Measurements from ENCODE around the gene ERP44.
A peak's percentile ranks its signal among the peaks of the same experiment; 100 is the strongest.
"Not testable (repeated sequence)": the region's sequence is repeated elsewhere in the genome, so short reads cannot be mapped to it uniquely, and the experiment has no call there.

ERP44 gene

DNA sequence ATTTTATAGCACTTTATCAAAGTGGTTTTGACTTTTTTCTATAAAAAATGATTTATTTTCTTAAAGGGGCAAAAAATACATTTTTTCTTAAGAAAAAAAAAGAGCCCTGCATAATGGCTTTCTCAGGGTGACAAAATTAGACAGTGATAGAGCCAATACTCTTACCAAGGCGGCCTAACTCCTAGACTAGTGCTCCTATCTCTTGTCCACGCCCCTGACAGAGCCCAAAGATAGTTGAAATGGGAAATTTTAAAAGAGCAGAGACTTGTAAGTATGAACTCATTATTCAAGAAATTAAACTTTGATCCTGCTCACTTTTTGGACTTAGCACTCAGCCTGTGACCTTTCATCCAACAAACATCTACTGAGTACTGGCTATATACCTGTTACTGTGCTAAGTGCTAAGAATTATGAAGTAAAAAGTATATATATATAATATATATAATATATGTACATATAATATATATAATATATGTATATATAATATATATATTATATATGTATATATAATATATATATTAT lies 1.4 kb upstream of the ERP44 start:
- DNase-seq (ENCODE audit: low spot score), result no peak

DNA sequence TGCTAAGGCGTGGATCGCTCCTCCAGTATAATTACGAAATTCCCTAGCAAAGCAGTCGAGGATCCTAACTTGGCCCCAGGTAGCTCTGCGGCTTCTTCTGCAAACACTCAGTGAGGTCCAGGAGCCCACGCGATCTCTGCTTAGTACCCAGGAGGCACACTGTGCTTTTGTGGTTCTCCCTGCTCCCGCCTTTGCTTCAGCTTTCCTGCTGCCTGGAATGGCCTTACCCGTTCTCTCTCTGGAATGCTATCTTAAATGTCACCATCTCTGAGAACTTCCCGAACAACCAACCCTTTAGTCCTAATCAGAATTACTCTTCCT lies 882 bp upstream of the ERP44 start:
- no peak for DNase-seq (ENCODE audit: low spot score)

DNA sequence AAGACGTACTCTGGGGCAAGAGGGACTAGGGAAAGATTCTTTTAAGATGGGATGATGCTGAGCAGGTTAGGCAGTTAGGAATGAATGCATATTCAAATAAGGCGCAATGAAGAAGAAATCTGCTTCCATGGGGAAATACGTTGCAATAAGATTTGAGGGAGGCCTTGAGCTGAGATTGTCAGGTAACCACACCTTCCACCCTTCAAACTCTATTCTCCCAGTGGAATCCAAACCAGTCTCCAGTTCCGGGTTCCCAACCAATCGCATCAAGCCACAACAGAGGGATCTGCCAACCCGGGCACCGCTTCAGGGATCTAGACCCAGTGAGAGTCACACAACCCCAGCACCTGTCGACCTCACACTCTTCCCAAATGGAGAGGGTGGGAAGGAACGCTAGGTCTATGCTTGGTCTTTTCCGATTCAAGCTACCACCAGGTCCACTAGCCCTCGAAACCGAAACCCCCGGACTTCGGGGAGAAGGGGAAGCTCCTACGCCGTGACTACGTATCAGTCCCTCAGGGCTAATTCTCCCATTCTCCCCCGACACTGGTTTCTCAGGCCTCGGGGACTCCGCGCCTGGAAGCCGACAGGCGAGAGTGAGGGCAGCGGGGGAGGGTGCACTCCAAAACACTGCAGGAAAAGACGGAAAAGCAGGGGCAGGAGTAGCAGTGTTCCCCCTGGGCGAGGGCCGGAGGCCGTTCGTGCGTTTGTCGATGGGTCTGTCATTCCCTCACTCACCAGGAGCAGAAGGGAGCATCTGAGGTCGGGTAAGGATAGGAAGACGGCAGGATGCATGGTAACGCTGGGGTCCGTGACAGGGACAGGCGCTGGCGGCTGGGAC lies 534 bp downstream of the ERP44 start:
- peak; percentile 34 for DNase-seq (ENCODE audit: low spot score)

DNA sequence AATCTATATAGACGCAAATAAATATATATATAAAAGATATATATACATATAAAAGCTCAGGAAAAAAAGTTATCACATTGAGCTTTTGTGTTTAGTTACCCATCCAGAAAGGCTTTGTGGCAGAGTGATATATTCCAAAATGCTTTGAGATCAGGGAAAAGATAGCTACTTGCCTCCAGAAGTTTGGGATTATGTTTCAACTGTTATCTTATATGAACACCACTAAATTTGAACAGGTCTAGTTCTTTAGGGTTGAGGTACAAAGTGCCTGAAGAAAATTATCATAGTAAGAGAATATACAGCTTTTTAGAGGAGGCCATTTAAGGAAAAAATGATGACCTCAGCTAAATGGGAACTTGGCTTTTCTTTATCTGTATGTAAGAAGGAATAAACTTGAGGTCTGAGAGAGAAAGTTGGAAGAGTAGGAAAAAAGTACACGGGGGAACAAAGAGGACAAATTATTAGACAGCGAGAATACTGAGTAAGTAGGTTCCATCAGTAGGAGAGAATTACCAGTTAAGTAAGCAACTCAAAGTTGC lies 2.4 kb downstream of the ERP44 start:
- no peak for DNase-seq (ENCODE audit: low spot score)

DNA sequence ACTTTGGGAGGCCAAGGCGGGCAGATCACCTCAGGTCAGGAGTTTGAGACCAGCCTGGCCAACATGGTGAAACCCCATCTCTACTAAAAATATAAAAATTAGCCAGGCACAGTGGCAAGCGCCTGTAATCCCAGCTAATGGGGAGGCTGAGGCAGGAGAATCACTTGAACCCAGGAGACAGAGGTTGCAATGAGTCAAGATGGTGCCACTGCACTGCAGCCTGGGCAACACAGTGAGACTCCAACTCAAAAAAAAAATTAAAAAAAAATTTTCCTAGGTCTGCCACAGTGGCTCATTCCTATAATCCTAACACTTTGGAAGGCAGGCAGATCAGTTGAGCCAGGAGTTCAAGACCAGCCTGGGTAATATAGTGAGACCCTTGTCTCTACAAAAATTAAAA lies 4.4 kb downstream of the ERP44 start:
- DNase-seq (ENCODE audit: low spot score), result not testable (repeated sequence)

DNA sequence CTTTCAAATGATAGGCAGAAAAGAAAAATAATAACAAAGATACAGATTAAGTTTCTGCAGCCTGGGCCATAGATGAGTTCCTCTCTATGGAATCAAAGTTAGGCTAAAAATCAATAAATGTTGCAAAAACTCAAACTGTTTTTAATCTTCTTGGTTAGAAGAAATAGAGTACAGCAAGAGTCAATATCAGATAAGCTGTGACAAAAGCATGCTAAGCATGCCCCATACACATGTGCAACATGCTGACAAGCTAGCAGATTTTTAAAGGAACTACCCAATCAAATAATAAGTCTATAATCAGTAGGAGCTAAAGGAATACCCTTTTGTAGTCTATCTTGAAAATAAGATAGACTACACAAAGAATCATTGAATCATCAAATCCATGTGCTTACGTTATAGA lies 6.7 kb downstream of the ERP44 start:
- DNase-seq (ENCODE audit: low spot score), result no peak

DNA sequence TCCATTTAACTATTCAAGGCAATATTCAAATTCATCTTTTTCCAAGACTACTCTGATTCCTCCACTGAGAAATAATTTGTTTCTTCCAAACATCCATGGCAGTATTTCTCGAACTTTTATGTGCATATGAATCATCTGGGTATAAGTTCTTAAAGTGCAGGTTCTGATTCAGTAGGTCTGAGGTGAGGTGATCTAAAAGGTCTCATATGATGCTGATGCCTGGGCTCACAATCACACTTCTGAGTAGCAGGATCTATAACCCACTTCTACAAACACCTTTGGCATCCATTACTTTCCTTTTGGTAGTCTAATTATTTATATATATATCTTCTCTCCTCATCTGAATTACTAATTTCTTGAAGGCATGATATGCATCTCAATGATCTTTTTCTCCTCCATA lies 7.2 kb downstream of the ERP44 start:
- no peak for DNase-seq (ENCODE audit: low spot score)

DNA sequence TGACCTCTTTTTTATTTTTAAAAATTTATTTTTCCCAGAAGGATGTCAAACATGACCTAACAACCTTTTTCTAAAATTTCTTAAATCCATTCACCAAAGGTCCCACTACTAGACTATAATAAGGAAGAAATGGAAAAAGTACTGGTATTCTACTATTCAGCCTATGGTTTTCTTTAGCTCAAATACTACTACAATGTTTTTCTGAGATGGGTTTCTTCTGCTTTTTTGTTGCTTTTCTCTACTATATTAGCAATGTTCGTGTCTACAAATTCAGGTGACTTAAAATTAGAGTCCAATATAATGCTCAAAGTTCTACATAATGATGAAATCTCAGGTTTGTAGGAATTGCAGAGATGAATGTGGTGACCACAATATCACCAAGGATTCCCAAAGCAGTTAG lies 7.9 kb downstream of the ERP44 start:
- no peak for DNase-seq (ENCODE audit: low spot score)

DNA sequence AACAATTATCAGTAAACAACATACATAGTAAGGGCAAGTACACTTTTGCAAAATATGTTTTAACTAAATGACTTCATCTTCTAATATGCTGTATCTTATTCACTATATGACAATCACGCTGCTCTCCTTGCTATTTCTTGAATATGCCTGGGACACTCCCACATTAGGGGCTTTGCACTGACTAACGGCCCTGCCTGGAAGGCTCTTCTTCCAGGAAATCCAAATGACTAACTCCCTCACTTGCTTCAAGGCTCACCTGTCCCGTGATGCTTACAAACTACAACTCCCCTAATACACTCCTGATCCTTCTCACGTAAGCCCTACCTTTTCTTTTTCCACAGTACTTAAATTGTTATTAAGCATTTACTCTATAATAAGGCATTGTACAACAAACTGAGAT lies 10.6 kb downstream of the ERP44 start:
- DNase-seq (ENCODE audit: low spot score), result no peak

DNA sequence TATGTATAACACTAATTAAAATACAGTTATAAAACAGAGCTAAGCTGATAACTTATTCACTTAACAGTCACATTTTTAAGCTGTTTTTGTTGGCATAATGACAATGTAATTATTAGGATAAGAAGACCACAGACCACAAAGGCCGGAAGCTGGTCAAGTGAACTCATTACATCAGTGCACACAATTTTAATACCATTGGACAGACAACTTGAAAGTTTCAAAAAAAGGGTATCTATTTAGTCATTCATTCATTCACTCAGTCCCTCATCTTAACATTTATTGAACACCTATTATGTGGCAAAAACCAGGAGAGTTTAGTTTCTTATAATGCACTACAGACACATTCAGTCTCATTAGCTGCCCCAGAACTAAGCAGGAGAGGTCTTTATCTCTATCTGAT lies 11.6 kb downstream of the ERP44 start:
- no peak for DNase-seq (ENCODE audit: low spot score)

DNA sequence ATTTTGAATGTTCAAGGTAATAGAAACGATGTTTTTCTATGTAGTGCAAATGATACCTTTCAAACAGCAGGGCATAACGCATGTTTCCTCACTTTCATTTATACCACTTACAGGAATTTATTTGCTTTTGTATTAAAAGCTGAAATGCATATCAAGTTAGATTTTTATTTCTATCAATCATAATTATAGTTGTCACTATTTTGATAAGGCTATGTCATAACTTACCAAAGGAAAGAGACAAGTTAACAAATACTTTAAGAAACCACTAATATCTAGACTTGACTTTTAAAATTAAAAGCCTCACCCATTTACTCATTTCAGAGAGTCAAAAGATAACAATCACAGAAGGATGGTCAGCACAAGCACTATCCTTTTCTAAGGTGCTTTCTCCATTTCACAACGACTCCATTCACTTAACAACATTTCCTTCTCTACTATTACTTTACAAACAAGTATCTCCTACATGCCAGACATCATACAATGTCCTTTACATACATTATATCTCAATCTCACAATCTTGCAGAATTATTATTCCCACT lies 12.6 kb downstream of the ERP44 start:
- DNase-seq (ENCODE audit: low spot score), result no peak

DNA sequence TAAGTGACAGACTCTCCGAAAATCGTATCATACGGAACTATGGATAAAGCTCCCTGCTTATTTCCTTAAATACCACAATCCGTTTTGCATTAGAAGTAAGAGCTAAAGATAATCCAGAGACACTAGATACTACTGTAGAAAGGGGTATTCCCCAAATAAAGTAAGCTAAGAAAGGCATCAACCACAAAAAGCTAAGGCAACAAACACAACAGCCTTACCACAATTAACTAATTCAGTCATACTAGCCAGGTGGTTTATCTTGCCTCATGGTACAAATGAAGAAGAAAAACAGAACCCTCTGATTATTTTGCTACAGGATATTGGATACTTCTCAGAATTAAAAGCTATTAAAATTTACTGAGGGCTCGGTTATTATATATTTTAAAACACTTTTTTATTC lies 14.1 kb downstream of the ERP44 start:
- peak; percentile 45 for DNase-seq (ENCODE audit: low spot score)

DNA sequence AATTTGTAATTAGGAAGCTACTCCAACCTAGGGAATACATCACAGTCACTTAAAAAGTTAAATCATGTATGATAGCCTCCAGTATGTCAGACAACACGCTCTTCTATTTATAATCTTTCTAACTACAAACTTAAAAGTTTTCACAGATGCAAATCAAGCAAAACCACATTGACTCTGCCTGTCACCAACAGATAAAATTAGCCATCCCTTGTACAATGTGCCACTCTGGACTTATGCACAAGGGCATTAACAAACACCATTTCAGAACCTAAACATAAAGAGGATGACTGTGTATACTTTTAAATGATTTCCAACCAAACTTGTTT lies 14.7 kb downstream of the ERP44 start:
- DNase-seq (ENCODE audit: low spot score), result no peak

DNA sequence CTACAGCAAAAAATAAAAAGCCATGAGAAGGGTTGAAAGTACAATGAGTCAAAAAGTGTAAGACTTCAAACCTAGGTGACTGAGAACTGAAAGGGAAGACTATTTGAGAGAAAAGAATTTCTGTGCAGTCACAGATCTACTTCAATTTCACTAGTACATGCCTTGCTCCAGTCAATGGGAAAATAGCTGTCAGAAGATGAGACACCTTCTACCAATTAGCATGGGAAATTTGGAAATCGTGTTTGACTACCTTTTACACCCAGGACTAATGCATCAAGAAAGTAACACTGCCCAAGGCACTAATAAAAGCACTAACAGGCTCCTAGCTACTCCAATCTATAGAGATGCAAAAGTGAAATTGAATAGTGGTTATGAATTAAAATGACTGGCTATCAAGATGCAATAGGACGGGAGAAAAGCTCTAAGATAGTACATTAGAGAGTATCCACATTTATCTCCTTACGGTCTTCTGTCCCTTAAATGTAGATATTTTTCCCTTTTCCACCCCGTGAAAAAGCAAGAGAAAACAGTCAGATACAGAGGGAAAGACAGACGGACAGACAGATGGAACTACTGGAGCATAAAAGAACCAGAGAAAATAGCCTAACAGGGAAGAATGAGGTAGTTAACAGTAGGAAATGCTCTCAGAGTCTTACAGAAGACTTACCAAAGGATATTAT lies 15.2 kb downstream of the ERP44 start:
- no peak for DNase-seq (ENCODE audit: low spot score)

DNA sequence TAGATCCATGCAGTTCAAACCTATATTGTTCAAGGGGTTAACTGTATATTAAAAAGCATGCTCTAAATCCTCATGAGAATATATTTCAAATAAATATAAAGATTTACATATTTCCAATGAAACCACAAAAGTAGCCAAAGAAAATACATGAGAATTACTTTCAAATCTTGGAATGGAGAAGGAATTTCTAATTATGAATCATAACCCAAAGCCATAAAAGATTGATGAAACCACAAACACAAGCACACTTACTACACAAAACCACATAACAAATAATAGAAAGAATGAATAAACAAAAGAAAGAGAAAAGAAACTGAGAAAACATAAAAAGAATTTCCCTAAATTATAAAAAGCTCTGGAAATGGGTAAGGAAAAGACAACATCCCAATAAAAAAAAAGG lies 16.0 kb downstream of the ERP44 start:
- DNase-seq (ENCODE audit: low spot score), result no peak

DNA sequence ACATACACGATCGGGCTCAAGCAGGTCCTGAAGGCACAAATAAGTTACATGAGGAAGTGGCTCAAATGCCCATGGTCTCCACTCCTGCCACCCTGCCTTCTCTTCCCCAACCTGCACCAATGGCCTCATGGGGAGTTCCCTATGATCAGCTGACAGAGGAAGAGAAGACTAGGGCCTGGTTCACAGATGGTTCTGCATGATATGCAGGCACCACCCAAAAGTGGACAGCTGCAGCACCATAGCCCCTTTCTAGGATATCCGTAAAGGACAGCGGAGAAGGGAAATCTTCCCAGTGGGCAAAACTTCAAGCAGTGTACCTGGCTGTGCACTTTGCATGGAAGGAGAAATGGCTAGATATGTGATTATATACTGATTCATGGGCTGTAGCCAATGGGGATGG lies 22.5 kb downstream of the ERP44 start:
- not testable (repeated sequence) for DNase-seq (ENCODE audit: low spot score)

DNA sequence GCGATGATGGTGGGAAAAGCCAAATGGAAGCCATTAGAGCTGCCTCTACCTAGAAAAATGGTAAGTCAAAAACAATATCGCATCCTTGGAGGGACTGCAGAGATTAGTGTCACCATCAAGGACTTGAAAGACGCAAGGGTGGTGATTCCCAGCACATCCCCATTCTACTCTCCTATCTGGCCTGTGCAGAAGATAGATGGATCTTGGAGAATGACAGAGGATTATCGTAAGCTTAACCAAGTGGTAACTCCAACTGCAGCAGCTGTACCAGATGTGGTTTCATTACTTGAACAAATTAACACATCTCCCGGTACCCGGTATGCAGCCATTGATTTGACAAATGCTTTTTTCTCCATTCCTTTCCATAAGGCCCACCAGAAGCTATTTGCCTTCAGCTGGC lies 23.8 kb downstream of the ERP44 start:
- no peak for DNase-seq (ENCODE audit: low spot score)

DNA sequence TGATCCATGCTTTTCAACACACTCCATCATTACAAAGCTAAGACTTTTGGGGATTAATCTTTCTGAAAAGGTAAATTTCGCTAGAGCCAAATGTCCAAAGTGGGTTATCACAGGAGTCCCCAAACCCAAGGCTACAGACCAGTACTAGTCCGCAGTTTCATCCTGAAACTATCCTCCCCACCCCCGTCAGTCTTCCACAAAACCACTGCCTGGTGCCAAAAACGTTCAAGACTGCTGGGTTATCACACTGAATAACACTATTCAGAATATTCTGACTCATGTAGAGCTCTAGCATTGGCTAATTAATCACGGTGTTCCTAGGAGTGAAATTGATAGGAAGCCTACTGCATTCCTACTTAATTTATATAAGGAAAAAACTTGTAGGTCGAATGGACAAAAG lies 24.7 kb downstream of the ERP44 start:
- no peak for DNase-seq (ENCODE audit: low spot score)

DNA sequence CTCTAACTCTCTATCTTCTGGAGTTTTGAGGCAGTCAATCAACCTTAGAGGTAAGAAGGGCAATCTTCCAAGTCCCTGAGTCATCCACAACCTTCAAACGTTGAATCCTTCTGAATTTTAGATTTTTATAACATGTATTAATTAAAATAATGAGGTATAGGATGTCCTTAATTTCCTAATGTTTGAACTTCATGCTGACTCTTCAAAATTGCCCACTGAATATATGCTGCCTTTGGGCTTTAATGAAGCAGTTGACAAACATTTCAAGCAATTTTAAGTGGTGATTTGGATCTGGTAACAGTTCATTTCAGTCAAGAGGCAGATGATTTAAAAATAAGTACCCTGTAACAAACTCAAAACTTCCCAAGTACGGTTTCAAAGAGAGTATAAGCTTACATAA lies 26.0 kb downstream of the ERP44 start:
- DNase-seq (ENCODE audit: low spot score), result no peak

DNA sequence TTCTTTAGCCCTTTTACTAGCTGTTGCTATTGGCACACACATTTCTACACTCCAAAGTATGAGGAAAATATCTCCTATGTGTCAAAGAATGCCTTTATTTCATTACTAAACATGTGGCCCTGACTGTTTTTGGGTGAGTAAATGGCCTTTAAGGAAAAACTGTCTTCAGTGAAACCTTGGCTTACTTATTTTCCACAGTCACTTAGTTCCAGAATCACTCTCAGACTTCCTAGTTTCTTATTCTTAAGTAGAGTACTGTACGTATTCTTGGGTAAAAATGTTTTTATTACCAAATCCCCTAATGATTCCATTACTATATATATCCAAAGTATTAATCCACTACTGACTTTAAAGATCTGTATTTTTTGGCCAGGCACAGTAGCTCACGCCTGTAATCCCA lies 27.5 kb downstream of the ERP44 start:
- no peak for DNase-seq (ENCODE audit: low spot score)

DNA sequence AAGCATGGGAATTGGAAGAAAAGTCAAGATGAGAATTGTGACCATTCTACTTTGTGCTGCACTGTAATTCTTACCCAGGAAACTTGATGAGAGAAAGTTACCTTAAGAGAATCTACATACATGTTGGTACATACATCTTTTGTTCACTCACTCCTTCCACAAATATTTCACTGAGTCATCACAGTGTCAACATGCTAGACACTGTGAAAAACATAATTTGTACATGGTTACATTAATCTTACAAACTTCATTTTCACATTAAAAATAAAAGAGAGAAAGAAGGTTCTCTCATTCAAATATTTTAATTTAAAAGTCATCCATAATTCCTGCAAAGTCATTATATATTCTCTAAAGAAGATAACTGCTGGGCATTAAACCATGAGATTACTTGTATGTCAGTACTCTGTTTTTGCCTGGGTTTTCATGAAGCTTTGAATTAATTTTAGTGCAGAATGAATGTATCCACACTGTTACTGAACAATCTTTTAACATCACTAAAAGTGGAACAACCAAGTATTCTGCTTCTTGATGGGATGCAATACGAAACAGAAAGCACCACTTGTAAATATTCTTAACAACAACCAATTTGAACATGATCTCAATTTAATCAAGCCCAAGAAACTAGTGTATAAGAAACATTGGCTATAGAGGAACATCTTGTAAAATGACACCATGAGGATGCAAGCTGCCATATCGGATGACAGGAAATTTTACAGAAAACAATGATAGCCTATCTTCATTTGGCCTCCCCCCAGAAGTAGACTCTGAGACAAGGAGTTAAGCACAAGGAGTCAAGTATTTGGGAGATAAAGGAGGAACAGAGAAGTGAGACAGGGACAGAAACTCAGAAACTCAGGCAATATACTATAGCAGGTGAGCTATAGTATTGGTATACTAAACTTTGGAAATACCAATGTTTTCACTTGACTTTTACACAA lies 28.4 kb downstream of the ERP44 start:
- no peak for DNase-seq (ENCODE audit: low spot score)

DNA sequence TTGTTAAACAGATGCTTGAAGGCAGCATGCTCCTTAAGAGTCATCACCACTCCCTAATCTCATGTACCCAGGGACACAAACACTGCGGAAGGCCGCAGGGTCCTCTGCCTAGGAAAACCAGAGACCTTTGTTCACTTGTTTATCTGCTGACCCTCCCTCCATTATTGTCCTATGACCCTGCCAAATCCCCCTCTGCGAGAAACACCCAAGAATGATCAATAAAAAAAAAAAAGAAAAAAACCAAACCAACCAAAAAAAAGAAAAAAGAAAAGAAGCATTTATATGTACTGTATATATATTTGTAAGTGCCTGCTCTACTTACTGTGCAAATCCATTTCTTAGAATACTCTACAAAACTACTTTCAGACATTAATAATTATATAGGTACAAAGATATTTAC lies 29.7 kb downstream of the ERP44 start:
- not testable (repeated sequence) for DNase-seq (ENCODE audit: low spot score)
